Measurements from ENCODE around the gene ARHGAP6. TPM values are rescaled to one million over a fixed set of nuclear protein-coding genes. Genes with fewer than 3 reads are reported as not detected.

The ARHGAP6 gene
- total and polyA plus RNA-seq, 2 experiments from 2014 or later = 0.08 to 0.54 TPM

DNA sequence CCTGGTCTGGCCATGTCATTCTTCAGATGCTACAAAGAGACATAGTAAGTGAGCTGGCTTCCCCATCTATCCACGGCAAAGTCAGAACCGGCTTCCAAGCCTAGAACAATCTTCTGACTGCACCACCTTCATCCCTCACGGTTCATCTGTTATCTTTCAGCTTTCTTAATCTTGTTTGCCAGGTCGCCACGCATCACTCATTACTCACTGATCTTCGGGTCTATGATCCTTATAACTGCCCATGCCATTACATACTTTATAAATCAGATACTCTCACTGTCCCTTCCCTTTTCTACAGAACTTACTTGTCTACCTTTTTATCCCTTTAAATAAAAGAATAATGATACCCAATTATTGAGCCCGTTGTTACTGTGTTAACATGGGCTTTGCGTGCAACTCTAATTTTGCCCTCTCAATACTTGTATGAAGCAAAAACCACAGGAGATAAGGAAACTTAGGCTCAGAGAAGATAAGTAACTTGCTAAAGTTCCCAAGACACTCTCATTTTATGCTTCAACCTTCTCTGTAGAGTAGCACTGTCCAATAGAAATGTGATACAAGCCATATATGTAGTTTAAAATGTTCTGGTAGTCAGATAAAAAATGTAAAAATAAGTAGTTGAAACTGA, 200.8 kb downstream of the ARHGAP6 start:
- Histone ChIP-seq H3K9ac (no peak overlapping the region), H4K20me1 (ENCODE audit: insufficient read depth) (no peaks in the 10 kb centered on the region), H3K36me3 (ENCODE audit: low read depth) (no peaks in the 10 kb centered on the region), H2AFZ (no peak overlapping the region), H3K9me2 (ENCODE audit: insufficient read depth) (no peaks in the 10 kb centered on the region), H3K79me2 (ENCODE audit: insufficient read depth) (no peaks in the 10 kb centered on the region), H3K4me3 (no peak overlapping the region), H3K4me2 (ENCODE audit: unreplicated experiment) (no peak overlapping the region), H3K27me3 (replicated peaks; ENCODE audit: insufficient read depth) (no peaks in the 10 kb centered on the region), H3F3A (ENCODE audit: insufficient read depth) (peaks cover 21% of the 10 kb centered on the region; the same call in 1 of the 2 replicates), H3K4me1 (ENCODE audit: insufficient read depth) (peaks cover 24% of the 10 kb centered on the region), H3K27ac (no peak overlapping the region), H3K9me3 (ENCODE audit: low read depth) (no peaks in the 10 kb centered on the region)
- in situ Hi-C loops (cut with MboI) = no loop called here
- DNase-seq = no peak
- TF ChIP-seq EZH2 (IDR thresholded peaks at IDR 0.05; ENCODE audit: insufficient read depth, poor library complexity, severe bottlenecking) = no peak
- TF ChIP-seq EZH2phosphoT487 (IDR thresholded peaks at IDR 0.05; ENCODE audit: insufficient read depth, low read depth) = no peak
- 87 to 90% methylated on average over 7 to 8 of the region's 8 CpGs for WGBS, 2 experiments (ENCODE audit: low coverage in 1 of 2, low lambda C conversion rate in 2 of 2, missing lambda C conversion rate in 2 of 2)

DNA sequence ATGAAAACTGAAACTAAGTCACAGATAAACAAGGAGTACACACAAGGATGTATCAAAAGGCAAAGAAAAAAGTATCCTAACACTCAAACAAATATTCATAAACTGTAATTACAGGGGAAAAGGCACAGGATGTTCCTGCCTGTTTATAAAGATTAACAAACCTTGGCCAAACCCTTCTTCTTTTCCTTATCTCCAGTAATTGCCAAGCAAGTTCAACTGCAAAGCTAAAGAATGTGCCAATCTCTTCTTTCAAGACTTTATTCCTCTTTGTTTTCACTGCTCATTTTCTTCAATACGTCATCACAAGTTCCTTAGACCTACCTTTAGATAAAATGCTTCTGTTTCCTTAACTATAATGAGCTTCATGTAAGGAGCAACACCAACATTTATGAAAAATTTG, 201.3 kb downstream of the ARHGAP6 start:
- no peak overlapping the region for H3K4me3 ChIP-seq
- no peaks in the 10 kb centered on the region for H3K79me2 ChIP-seq (ENCODE audit: insufficient read depth)
- no peaks in the 10 kb centered on the region for H3K9me3 ChIP-seq (ENCODE audit: low read depth)
- H4K20me1 ChIP-seq (ENCODE audit: insufficient read depth) = no peaks in the 10 kb centered on the region
- no peak for DNase-seq
- H2AFZ ChIP-seq = no peak overlapping the region
- no peak overlapping the region for H3K9ac ChIP-seq
- no peaks in the 10 kb centered on the region for H3K27me3 ChIP-seq (replicated peaks; ENCODE audit: insufficient read depth)
- TF ChIP-seq EZH2 (IDR thresholded peaks at IDR 0.05; ENCODE audit: insufficient read depth, poor library complexity, severe bottlenecking) = no peak
- TF ChIP-seq EZH2phosphoT487 (IDR thresholded peaks at IDR 0.05; ENCODE audit: insufficient read depth, low read depth) = no peak
- peaks cover 20% of the 10 kb centered on the region for H3K4me1 ChIP-seq (ENCODE audit: insufficient read depth)
- no peak overlapping the region for H3K27ac ChIP-seq
- peaks cover 21% of the 10 kb centered on the region; the same call in 1 of the 2 replicates for H3F3A ChIP-seq (ENCODE audit: insufficient read depth)
- no peak overlapping the region for H3K4me2 ChIP-seq (ENCODE audit: unreplicated experiment)
- in situ Hi-C loops (cut with MboI) = no loop called here
- no peaks in the 10 kb centered on the region for H3K9me2 ChIP-seq (ENCODE audit: insufficient read depth)
- H3K36me3 ChIP-seq (ENCODE audit: low read depth) = no peaks in the 10 kb centered on the region
- 38 to 82% methylated on average over 1 of the region's 1 CpG for WGBS, 2 experiments (ENCODE audit: low coverage in 1 of 2, low lambda C conversion rate in 2 of 2, missing lambda C conversion rate in 2 of 2)

- no peaks in the 10 kb centered on the region for H3K9me3 ChIP-seq (ENCODE audit: low read depth)
- no peak overlapping the region for H3K27ac ChIP-seq
- H3K4me3 ChIP-seq = no peak overlapping the region
- H3F3A ChIP-seq (ENCODE audit: insufficient read depth) = peaks cover 21% of the 10 kb centered on the region; the same call in 1 of the 2 replicates
- H4K20me1 ChIP-seq (ENCODE audit: insufficient read depth) = no peaks in the 10 kb centered on the region
- no peaks in the 10 kb centered on the region for H3K27me3 ChIP-seq (replicated peaks; ENCODE audit: insufficient read depth)
- H3K36me3 ChIP-seq (ENCODE audit: low read depth) = no peaks in the 10 kb centered on the region
- no peak for DNase-seq
- TF ChIP-seq EZH2phosphoT487 (IDR thresholded peaks at IDR 0.05; ENCODE audit: insufficient read depth, low read depth) (no peak), EZH2 (IDR thresholded peaks at IDR 0.05; ENCODE audit: insufficient read depth, poor library complexity, severe bottlenecking) (no peak)
- H2AFZ ChIP-seq = no peak overlapping the region
- in situ Hi-C loops (cut with MboI) = no loop called here
- no peaks in the 10 kb centered on the region for H3K79me2 ChIP-seq (ENCODE audit: insufficient read depth)
- H3K9ac ChIP-seq = no peak overlapping the region
- WGBS, 2 experiments (ENCODE audit: low coverage in 1 of 2, low lambda C conversion rate in 2 of 2, missing lambda C conversion rate in 2 of 2) = 95 to 100% methylated on average over 2 of the region's 2 CpGs
- no peaks in the 10 kb centered on the region for H3K9me2 ChIP-seq (ENCODE audit: insufficient read depth)
- no peak overlapping the region for H3K4me2 ChIP-seq (ENCODE audit: unreplicated experiment)
- peaks cover 28% of the 10 kb centered on the region for H3K4me1 ChIP-seq (ENCODE audit: insufficient read depth)
Observed at GRCh38 chrX:11462648-11463047, 203.1 kb downstream of the ARHGAP6 start.

GRCh38 chrX:11462136-11462535, 203.6 kb downstream of the ARHGAP6 start:
- Histone ChIP-seq H3F3A (ENCODE audit: insufficient read depth) (peaks cover 21% of the 10 kb centered on the region; the same call in 1 of the 2 replicates), H3K4me2 (ENCODE audit: unreplicated experiment) (peak overlapping the region; percentile 48), H2AFZ (no peak overlapping the region), H3K9me2 (ENCODE audit: insufficient read depth) (no peaks in the 10 kb centered on the region), H3K9ac (no peak overlapping the region), H3K4me3 (no peak overlapping the region), H3K27me3 (replicated peaks; ENCODE audit: insufficient read depth) (no peaks in the 10 kb centered on the region), H3K9me3 (ENCODE audit: low read depth) (no peaks in the 10 kb centered on the region), H4K20me1 (ENCODE audit: insufficient read depth) (no peaks in the 10 kb centered on the region), H3K4me1 (ENCODE audit: insufficient read depth) (peaks cover 28% of the 10 kb centered on the region), H3K36me3 (ENCODE audit: low read depth) (no peaks in the 10 kb centered on the region), H3K27ac (peak overlapping the region; percentile 30), H3K79me2 (ENCODE audit: insufficient read depth) (no peaks in the 10 kb centered on the region)
- in situ Hi-C loops (cut with MboI) = no loop called here
- TF ChIP-seq EZH2phosphoT487 (IDR thresholded peaks at IDR 0.05; ENCODE audit: insufficient read depth, low read depth) (no peak), EZH2 (IDR thresholded peaks at IDR 0.05; ENCODE audit: insufficient read depth, poor library complexity, severe bottlenecking) (no peak)
- DNase-seq = peak; percentile 38
- WGBS, 2 experiments (ENCODE audit: low coverage in 1 of 2, low lambda C conversion rate in 2 of 2, missing lambda C conversion rate in 2 of 2) = 17 to 22% methylated on average over 5 of the region's 5 CpGs

Data from GM23248 (cell line).